GM12878 (cell line): ENCODE results near the gene MBD5. TPM values are rescaled to one million over a fixed set of nuclear protein-coding genes. Genes with fewer than 3 reads are reported as not detected.

Experiments used
- ATAC-seq: fragments of 200-7000 bp; cut with Tn5 transposase; 3 replicates; pipeline ENCODE4 v1.9.1; 2020; ENCODE audit warnings: mild to moderate bottlenecking, moderate library complexity
- BruUV-seq: library from RNA; stranded (reverse); fragments of 400-500 nt; replicated peaks from 2 replicates; lab custom pipeline; 2021; lab: Mats Ljungman, UMichigan
- CTCF ChIA-PET: fragments of 300-600 bp; sonication (Branson Sonifier 250); formaldehyde crosslinking; extraction: SDS; loops from one replicate; lab custom pipeline; 2021; ENCODE audit warnings: inconsistent platforms; lab: Yijun Ruan, JAX
- POLR2A ChIA-PET: fragments of 350-600 bp; formaldehyde crosslinking; extraction: SDS; loops from one replicate; lab custom pipeline; 2021; ENCODE audit warnings: inconsistent platforms; lab: Charles Lee
- RAD21 ChIA-PET: fragments of 300-600 bp; sonication (Branson Sonifier 250); formaldehyde crosslinking; loops from one replicate; lab custom pipeline; 2023; ENCODE audit warnings: antibody characterized with exemption; ENCODE audit not compliant: unreplicated experiment; lab: Charles Lee
- SMC1A ChIA-PET: fragments of 300-600 bp; sonication (Branson Sonifier 250); formaldehyde crosslinking; loops from one replicate; lab custom pipeline; 2023; ENCODE audit not compliant: unreplicated experiment, uncharacterized antibody; lab: Charles Lee
- DNase-seq: peaks from one replicate; pipeline ENCODE4 v3.0.0-alpha.2; 2011; ENCODE audit warnings: low read depth, low spot score
- FAIRE-seq: peaks from 3 replicates; lab custom pipeline; 2011; peaks lifted over from hg19 to GRCh38; lab: Jason Lieb, UNC
- H2AFZ ChIP-seq: 2 replicates; pipeline ENCODE4 v1.6.0; 2011; ENCODE audit warnings: low read depth, low read length, control low read depth; ENCODE audit not compliant: control insufficient read depth
- H3K27ac ChIP-seq: 2 replicates; pipeline ENCODE4 v1.5.1; 2011; ENCODE audit warnings: control low read depth; ENCODE audit not compliant: control insufficient read depth, insufficient read depth
- H3K27me3 ChIP-seq, 2 experiments: replicated peaks in 1 of 2; 2 replicates each; pipeline versions ENCODE4 v1.6.0 to v1.6.1; 2011; ENCODE audit warnings: low read length in 1 of 2; ENCODE audit not compliant: control insufficient read depth in 2 of 2, insufficient read depth in 2 of 2
- H3K36me3 ChIP-seq, 2 experiments: 2 replicates each; pipeline ENCODE4 v1.5.1; 2011; ENCODE audit warnings: low read length in 1 of 2; ENCODE audit not compliant: control insufficient read depth in 2 of 2, insufficient read depth in 2 of 2
- H3K4me1 ChIP-seq: 2 replicates; pipeline ENCODE4 v1.6.1; 2011; ENCODE audit warnings: mild to moderate bottlenecking, low read length, moderate library complexity, mixed read lengths; ENCODE audit not compliant: control insufficient read depth, insufficient read depth
- H3K4me2 ChIP-seq: 2 replicates; pipeline ENCODE4 v1.6.0; 2011; ENCODE audit warnings: control low read depth; ENCODE audit not compliant: control insufficient read depth, insufficient read depth
- H3K4me3 ChIP-seq: fragments of 200-600 bp; sonication (generic); 2 replicates; pipeline ENCODE4 v1.5.1; 2016
- H3K79me2 ChIP-seq: 2 replicates; pipeline ENCODE4 v1.6.0; 2011; ENCODE audit warnings: low read length; ENCODE audit not compliant: control insufficient read depth, insufficient read depth
- H3K9ac ChIP-seq: 2 replicates; pipeline ENCODE4 v1.8.0; 2011; ENCODE audit warnings: low read length, control low read depth, mixed read lengths; ENCODE audit not compliant: control insufficient read depth, insufficient read depth
- H3K9me3 ChIP-seq: replicated peaks from 3 replicates; pipeline ENCODE4 v1.5.1; 2011; ENCODE audit warnings: mild to moderate bottlenecking, low read length; ENCODE audit not compliant: control insufficient read depth, insufficient read depth
- H4K20me1 ChIP-seq: 2 replicates; pipeline ENCODE4 v1.6.0; 2011; ENCODE audit not compliant: control insufficient read depth, insufficient read depth
- BHLHE40 ChIP-seq, 2 experiments: fragments of 450-650 bp in 1 of 2; IDR thresholded peaks; 2 replicates each; pipeline ENCODE4 v1.6.1; 2011 to 2017; ENCODE audit warnings: low read depth in 2 of 2, borderline replicate concordance in 1 of 2, improper control_type of control experiment in 1 of 2, low read length in 1 of 2, mild to moderate bottlenecking in 1 of 2
- DPF2 ChIP-seq: fragments of 450-650 bp; IDR thresholded peaks from 2 replicates; pipeline ENCODE4 v1.6.1; 2017; ENCODE audit warnings: mild to moderate bottlenecking
- IKZF1 ChIP-seq: fragments of 450-650 bp; conservative IDR thresholded peaks from 2 replicates; pipeline ENCODE4 v1.6.1; 2017; ENCODE audit warnings: antibody characterized with exemption, mild to moderate bottlenecking
- KDM1A ChIP-seq: fragments of 200-600 bp; sonication (generic); IDR thresholded peaks from 2 replicates; pipeline ENCODE4 v1.6.1; 2016; ENCODE audit warnings: borderline replicate concordance
- NFXL1 ChIP-seq: fragments of 450-650 bp; IDR thresholded peaks from 2 replicates; pipeline ENCODE4 v1.6.1; 2017; ENCODE audit warnings: antibody characterized with exemption, mild to moderate bottlenecking, borderline replicate concordance
- NFYB ChIP-seq: IDR thresholded peaks from 2 replicates; pipeline ENCODE4 v1.6.1; 2011; ENCODE audit warnings: low read depth, mild to moderate bottlenecking, low read length, improper control_type of control experiment, moderate library complexity; ENCODE audit not compliant: insufficient read depth
- NR2F1 ChIP-seq: fragments of 450-650 bp; conservative IDR thresholded peaks from 2 replicates; pipeline ENCODE4 v1.6.1; 2017; ENCODE audit warnings: mild to moderate bottlenecking
- RUNX3 ChIP-seq: IDR thresholded peaks from 2 replicates; pipeline ENCODE4 v1.6.1; 2012; ENCODE audit warnings: low read length, inconsistent platforms
- TCF7 ChIP-seq: IDR thresholded peaks from 2 replicates; pipeline ENCODE4 v1.6.1; 2014; ENCODE audit warnings: antibody characterized with exemption, borderline replicate concordance
- ZBTB40 ChIP-seq: fragments of 450-650 bp; IDR thresholded peaks from 2 replicates; pipeline ENCODE4 v1.6.1; 2016; ENCODE audit warnings: mild to moderate bottlenecking, moderate library complexity, borderline replicate concordance
- WGBS: methylation state at CpG from one replicate; pipeline ENCODE4 v1.1.6; 2016; ENCODE audit warnings: low lambda C conversion rate; ENCODE audit not compliant: insufficient replicate concordance, insufficient coverage; ENCODE audit errors: missing lambda C conversion rate; 5-methylcytosine and 5-hydroxymethylcytosine counted together
- in situ Hi-C: fragments of 300-500 bp; cut with MboI; formaldehyde crosslinking; loops from 9 replicates; pipeline ENCODE4 v1.14.3; 2018; ENCODE audit warnings: mixed read lengths
- intact Hi-C: fragments of 100-400 bp; cut with micrococcal nuclease; formaldehyde crosslinking; loops from one replicate; pipeline ENCODE4 v1.14.2; 2022; ENCODE audit not compliant: unreplicated experiment
- polyA plus RNA-seq, 11 experiments: library from polyadenylated mRNA; depleted of rRNA in 4 of 11; unstranded in 6 of 11; stranded (reverse) in 5 of 11; fragments of >200 nt; fragmentation: Nextera tagmentation in 4 of 11; fragmentation: Illumina TruSeq in 1 of 11; extraction: Ambion mirVana in 4 of 11; extraction: Trizol in 1 of 11; gene quantifications; 1 replicate in 1 of 11; 2 replicates in 10 of 11; pipeline versions ENCODE4 v1.2.1 to v1.2.3, GENCODE V29; 2011 to 2016; ENCODE audit warnings: inconsistent platforms in 2 of 11, missing spikeins in 2 of 11, low read depth in 1 of 11
- total RNA-seq, 4 experiments: library from RNA; depleted of rRNA in 3 of 4; stranded (reverse); fragments of >200 nt in 3 of 4; fragmentation: Illumina TruSeq in 1 of 4; extraction: Trizol in 1 of 4; gene quantifications; 2 replicates each; pipeline versions ENCODE4 v1.2.1 to v1.2.3, GENCODE V29; 2013 to 2021

Gene MBD5
- total and polyA plus RNA-seq, 10 of the 15 experiments (the other 5 are each of a cell fraction or from before 2014, with no cell fraction given): 7.4 to 58.0 (median 21.2) TPM

DNA sequence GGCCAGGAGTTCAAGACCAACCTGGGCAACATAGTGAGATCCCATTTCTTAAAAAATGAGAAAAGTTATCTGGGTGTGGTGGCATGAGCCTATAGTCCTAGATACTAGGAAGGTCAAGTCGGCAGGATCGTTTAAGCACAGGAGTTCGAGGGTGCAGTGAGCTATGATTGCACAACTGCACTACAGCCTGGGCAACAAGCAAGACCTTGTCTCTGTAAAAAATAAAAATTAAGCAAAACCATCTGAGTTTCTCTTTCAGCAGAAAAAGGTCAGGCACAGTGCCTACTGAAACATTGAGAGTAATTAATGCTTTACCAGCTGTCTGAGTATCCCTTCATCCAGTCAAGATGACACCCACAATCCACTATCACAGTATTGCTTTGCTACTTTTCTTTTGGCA lies 258.3 kb downstream of the MBD5 start:
- TF ChIP-seq NR2F1 (no peak), NFXL1 (no peak)
- TF ChIP-seq, all 136 proteins: peak for 0
- FAIRE-seq: no peak
- no peaks in the 10 kb centered on the region for H3K9me3 ChIP-seq
- H3K79me2 ChIP-seq: no peaks in the 10 kb centered on the region
- ChIA-PET RAD21 (no interaction called here), POLR2A (interaction anchor here (0.6 to 0.7 kb wide), 2 partner anchors 98 to 304 kb away, joined by 3 read pairs; no protein-coding TSS in a partner anchor), CTCF (interaction anchor here (0.6 kb wide), 2 partner anchors 71 to 219 kb away, joined by 3 read pairs; no protein-coding TSS in a partner anchor), SMC1A (interaction anchor here (0.6 to 1.1 kb wide), 6 partner anchors 8 to 456 kb away, joined by 3 to 4 read pairs (median 3); no protein-coding TSS in a partner anchor)
- 0 out of 4 replicates have a peak, but pooled peaks cover 0 to 3% of the 10 kb centered on the region in 2 experiments for H3K36me3 ChIP-seq
- DNase-seq: no peak
- in situ Hi-C loops (no loop called here), intact Hi-C loops (no loop called here)
- no peak overlapping the region for H3K27ac ChIP-seq
- H4K20me1 ChIP-seq: no peaks in the 10 kb centered on the region
- H3K4me3 ChIP-seq: no peak overlapping the region
- H3K4me1 ChIP-seq: no peaks in the 10 kb centered on the region
- no peaks in the 10 kb centered on the region for H3K27me3 ChIP-seq
- 98% methylated on average over 3 of the region's 3 CpGs for whole genome bisulfite sequencing
- H2AFZ ChIP-seq: no peak overlapping the region
- H3K9ac ChIP-seq: no peak overlapping the region
- no peak overlapping the region for H3K4me2 ChIP-seq
- no peak for ATAC-seq
- BruUV-seq: no TSS peak

GRCh38 chr2:148282201-148282600 lies 261.3 kb downstream of the MBD5 start:
- 100% methylated on average over 1 of the region's 1 CpG for WGBS
- ATAC-seq (no peak), FAIRE-seq (no peak), DNase-seq (no peak)
- H3K9me3 ChIP-seq: no peaks in the 10 kb centered on the region
- SMC1A ChIA-PET: no interaction called here
- intact Hi-C loops: no loop called here
- BruUV-seq: no TSS peak
- no peak overlapping the region for H3K9ac ChIP-seq
- H3K4me3 ChIP-seq: no peak overlapping the region
- H4K20me1 ChIP-seq: no peaks in the 10 kb centered on the region
- no peaks in the 10 kb centered on the region for H3K4me1 ChIP-seq
- POLR2A ChIA-PET: no interaction called here
- H3K4me2 ChIP-seq: no peak overlapping the region
- H3K79me2 ChIP-seq: no peaks in the 10 kb centered on the region
- in situ Hi-C loops: no loop called here
- H3K27me3 ChIP-seq: no peaks in the 10 kb centered on the region
- RAD21 ChIA-PET: no interaction called here
- H3K27ac ChIP-seq: no peak overlapping the region
- H3K36me3 ChIP-seq: 0 out of 4 replicates have a peak, but pooled peaks cover 0 to 3% of the 10 kb centered on the region in 2 experiments
- CTCF ChIA-PET: no interaction called here
- no peak overlapping the region for H2AFZ ChIP-seq
- TF ChIP-seq KDM1A (no peak), IKZF1 (no peak), TCF7 (no peak), DPF2 (no peak), RUNX3 (no peak), NFYB (no peak), ZBTB40 (no peak), BHLHE40 (IDR thresholded peaks at IDR 0.05; ENCODE audit: borderline replicate concordance in 1 of 2, low read depth in 2 of 2, low read length in 1 of 2) (no peak)
